Glutamatergic neuron (in vitro differentiated cells): Measurements from ENCODE around the gene TTN. TPM values are rescaled to one million over a fixed set of nuclear protein-coding genes. Genes with fewer than 3 reads are reported as not detected.
"Not testable (repeated sequence)": the region's sequence is repeated elsewhere in the genome, so short reads cannot be mapped to it uniquely, and the experiment has no call there.

Source experiments
- DNase-seq: peaks from one replicate; pipeline ENCODE4 v3.0.0; 2022
- H3K27ac Mint-ChIP-seq: one replicate; pipeline ENCODE4 v1.8.0; 2020; ENCODE audit warnings: mild to moderate bottlenecking, mixed read lengths, inconsistent platforms; ENCODE audit not compliant: unreplicated experiment
- H3K27me3 Mint-ChIP-seq: one replicate; pipeline ENCODE4 v1.8.0; 2020; ENCODE audit warnings: mild to moderate bottlenecking, moderate library complexity, mixed read lengths, inconsistent platforms; ENCODE audit not compliant: unreplicated experiment
- H3K36me3 Mint-ChIP-seq: one replicate; pipeline ENCODE4 v1.8.0; 2020; ENCODE audit warnings: mild to moderate bottlenecking, mixed read lengths, inconsistent platforms; ENCODE audit not compliant: unreplicated experiment
- H3K4me1 Mint-ChIP-seq: one replicate; pipeline ENCODE4 v1.8.0; 2020; ENCODE audit warnings: mild to moderate bottlenecking, low read depth, mixed read lengths, inconsistent platforms; ENCODE audit not compliant: unreplicated experiment
- H3K4me3 Mint-ChIP-seq: one replicate; pipeline ENCODE4 v1.8.0; 2020; ENCODE audit warnings: mild to moderate bottlenecking, mixed read lengths, inconsistent platforms; ENCODE audit not compliant: unreplicated experiment
- H3K9me3 Mint-ChIP-seq: one replicate; pipeline ENCODE4 v1.8.0; 2020; ENCODE audit warnings: mild to moderate bottlenecking, moderate library complexity, mixed read lengths, inconsistent platforms; ENCODE audit not compliant: unreplicated experiment
- total RNA-seq: library from RNA; stranded (reverse); fragmentation: NEBNext Ultra II Directional; extraction: Animal tissue kit (Norgen Biotek cat#: 25700); gene quantifications from one replicate; pipeline ENCODE4 v1.2.1, GENCODE V29; 2021; ENCODE audit not compliant: unreplicated experiment
- TF ChIP-seq, protein P1 (sequence below): fragments of 200-600 bp; sonication (generic); IDR thresholded peaks from one replicate; pipeline ENCODE4 v1.5.0; 2021; ENCODE audit not compliant: partially characterized antibody, unreplicated experiment

Gene TTN
- total RNA-seq, 1 donor from 2014 or later, result 0.34 TPM

DNA sequence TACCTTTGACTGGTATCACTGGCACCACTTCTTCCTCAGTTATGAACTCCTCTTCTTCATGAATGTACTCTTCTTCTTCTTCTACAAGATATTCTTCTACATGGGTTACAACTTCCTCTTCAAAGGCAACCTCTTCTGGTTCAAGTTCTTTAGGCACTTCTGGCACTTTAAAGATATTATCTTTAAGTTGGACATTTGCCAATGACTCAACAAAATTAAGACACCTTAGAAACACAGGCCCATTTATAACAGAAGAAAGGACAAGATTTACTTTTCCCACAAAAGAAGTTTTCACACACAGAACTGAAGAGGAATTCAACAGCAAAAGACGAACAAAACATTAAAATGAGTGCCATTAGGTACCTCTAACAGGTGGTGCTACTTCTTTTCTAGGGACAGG, 127.3 kb downstream of the TTN start:
- Mint-ChIP-seq H3K9me3 (no peaks in the 10 kb centered on the region), H3K27me3 (no peaks in the 10 kb centered on the region), H3K4me3 (no peak overlapping the region), H3K27ac (no peak overlapping the region), H3K4me1 (no peaks in the 10 kb centered on the region), H3K36me3 (no peaks in the 10 kb centered on the region)
- TF ChIP-seq, protein P1, sequence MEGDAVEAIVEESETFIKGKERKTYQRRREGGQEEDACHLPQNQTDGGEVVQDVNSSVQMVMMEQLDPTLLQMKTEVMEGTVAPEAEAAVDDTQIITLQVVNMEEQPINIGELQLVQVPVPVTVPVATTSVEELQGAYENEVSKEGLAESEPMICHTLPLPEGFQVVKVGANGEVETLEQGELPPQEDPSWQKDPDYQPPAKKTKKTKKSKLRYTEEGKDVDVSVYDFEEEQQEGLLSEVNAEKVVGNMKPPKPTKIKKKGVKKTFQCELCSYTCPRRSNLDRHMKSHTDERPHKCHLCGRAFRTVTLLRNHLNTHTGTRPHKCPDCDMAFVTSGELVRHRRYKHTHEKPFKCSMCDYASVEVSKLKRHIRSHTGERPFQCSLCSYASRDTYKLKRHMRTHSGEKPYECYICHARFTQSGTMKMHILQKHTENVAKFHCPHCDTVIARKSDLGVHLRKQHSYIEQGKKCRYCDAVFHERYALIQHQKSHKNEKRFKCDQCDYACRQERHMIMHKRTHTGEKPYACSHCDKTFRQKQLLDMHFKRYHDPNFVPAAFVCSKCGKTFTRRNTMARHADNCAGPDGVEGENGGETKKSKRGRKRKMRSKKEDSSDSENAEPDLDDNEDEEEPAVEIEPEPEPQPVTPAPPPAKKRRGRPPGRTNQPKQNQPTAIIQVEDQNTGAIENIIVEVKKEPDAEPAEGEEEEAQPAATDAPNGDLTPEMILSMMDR, result no peak
- DNase-seq, result no peak

DNA sequence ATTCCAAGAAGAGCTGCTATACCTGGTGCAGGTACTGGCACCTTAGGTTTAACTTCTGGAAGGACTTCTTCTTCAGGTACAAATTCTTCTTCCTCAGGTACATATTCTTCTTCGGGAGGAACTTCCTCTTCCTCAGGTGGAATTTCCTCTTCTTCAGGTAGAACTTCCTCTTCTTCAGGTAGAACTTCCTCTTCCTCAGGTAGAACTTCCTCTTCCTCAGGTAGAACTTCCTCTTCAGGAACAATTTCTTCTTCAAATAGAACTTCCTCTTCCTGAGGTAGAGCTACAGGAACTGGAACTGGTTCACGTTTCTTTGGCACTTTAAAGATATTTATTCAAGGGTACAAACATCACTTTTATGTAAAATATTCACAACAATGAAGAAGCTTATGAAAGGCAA, 129.6 kb downstream of the TTN start:
- Mint-ChIP-seq H3K9me3 (no peaks in the 10 kb centered on the region), H3K4me1 (no peaks in the 10 kb centered on the region), H3K4me3 (no peak overlapping the region), H3K36me3 (no peaks in the 10 kb centered on the region), H3K27me3 (no peaks in the 10 kb centered on the region), H3K27ac (no peak overlapping the region)
- DNase-seq, result no peak
- TF ChIP-seq, protein P1, result no peak

DNA sequence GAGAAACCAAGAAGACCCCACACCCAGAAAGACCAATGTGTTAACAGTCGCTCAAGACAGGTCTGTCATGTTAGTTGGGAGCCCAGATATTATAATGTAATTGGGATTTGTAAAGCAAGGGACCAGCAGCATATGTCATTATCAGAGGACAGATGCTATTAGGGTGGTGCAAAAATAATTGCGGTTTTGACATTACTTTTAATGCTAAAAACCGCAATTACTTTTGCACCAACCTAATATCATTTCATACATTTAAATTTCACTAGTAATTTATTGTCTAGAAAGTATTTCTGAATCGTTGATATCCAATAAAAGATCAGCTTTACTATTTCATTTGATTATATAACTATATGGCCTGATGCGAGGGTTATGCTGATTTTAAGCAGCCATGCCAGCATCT, 131.2 kb downstream of the TTN start:
- no peak overlapping the region for H3K27ac Mint-ChIP-seq

DNA sequence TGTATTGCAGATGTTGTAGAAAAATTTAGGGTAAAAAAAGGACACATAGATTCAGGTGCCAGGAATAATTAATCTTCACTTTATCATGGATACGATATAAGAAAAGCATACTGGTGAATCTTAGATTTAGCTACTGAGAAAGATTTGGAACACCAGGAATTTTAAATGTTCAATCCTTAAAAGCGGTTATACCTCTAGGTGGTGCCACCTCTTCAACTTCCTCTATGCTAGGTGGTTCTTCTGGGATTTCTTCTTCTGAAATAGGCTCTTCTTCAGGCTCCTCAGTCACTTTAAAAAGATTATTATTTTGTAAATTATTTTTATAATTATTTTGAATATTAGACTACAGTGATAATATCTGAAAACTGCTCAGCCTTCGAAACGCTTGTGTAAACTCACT, 133.1 kb downstream of the TTN start:
- TF ChIP-seq, protein P1, result no peak
- Mint-ChIP-seq H3K27ac (no peak overlapping the region), H3K9me3 (no peaks in the 10 kb centered on the region), H3K36me3 (no peaks in the 10 kb centered on the region), H3K4me1 (no peaks in the 10 kb centered on the region), H3K4me3 (no peak overlapping the region), H3K27me3 (no peaks in the 10 kb centered on the region)
- DNase-seq, result no peak

More for the DNA sequence above, 131.2 kb downstream of the TTN start:
- Mint-ChIP-seq H3K4me1 (no peaks in the 10 kb centered on the region), H3K4me3 (no peak overlapping the region), H3K9me3 (no peaks in the 10 kb centered on the region), H3K36me3 (no peaks in the 10 kb centered on the region), H3K27me3 (no peaks in the 10 kb centered on the region)
- DNase-seq, result no peak
- TF ChIP-seq, protein P1, result no peak

DNA sequence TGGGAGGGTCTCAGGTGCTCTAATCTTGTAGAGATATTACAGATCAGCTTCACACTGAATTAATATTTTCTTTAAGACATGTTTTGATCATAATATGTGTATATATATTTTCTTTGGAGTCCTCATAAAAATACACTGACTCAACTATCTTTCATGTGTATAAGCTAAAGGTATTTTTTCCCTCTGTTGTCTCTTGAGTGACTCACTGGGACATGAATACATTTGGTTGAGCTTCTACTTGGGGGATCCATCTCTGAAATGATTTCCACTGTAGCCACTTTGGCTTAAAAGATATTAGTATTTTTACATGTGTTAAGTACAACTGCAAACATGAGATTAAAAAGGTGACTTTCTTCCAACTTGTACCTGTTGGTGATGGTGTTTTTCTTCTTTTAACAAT, 140.8 kb downstream of the TTN start:
- Mint-ChIP-seq H3K36me3 (no peaks in the 10 kb centered on the region), H3K4me3 (no peak overlapping the region)

DNA sequence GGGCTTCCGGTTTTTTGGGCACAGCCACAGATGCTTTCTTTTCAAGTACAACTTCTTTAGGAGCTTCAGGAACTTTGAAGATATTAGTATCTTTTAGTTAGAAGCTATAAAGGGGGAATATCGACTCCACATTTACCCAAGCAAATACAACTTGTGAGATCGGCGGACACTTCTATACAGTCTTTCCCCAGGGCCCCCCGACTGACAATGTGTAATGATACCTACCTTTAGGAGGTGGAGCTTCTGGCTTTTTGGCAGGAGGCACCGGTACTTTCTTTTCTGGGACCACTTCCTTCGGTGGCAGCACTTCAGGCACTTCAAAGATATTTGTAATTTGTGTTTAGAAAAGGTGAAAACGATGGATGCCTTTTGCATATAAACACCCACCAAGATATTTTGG, 148.7 kb downstream of the TTN start:
- DNase-seq, H3K27me3 Mint-ChIP-seq, H3K4me1 Mint-ChIP-seq, H3K36me3 Mint-ChIP-seq, H3K9me3 Mint-ChIP-seq, H3K27ac Mint-ChIP-seq, H3K4me3 Mint-ChIP-seq: not testable (repeated sequence)

More for the DNA sequence above, 140.8 kb downstream of the TTN start:
- H3K4me1 Mint-ChIP-seq, result no peaks in the 10 kb centered on the region
- H3K9me3 Mint-ChIP-seq, result no peaks in the 10 kb centered on the region
- DNase-seq, result no peak
- no peak overlapping the region for H3K27ac Mint-ChIP-seq
- TF ChIP-seq, protein P1, result no peak
- no peaks in the 10 kb centered on the region for H3K27me3 Mint-ChIP-seq
